ENCODE measurements around the gene IYD.

Gene IYD

DNA sequence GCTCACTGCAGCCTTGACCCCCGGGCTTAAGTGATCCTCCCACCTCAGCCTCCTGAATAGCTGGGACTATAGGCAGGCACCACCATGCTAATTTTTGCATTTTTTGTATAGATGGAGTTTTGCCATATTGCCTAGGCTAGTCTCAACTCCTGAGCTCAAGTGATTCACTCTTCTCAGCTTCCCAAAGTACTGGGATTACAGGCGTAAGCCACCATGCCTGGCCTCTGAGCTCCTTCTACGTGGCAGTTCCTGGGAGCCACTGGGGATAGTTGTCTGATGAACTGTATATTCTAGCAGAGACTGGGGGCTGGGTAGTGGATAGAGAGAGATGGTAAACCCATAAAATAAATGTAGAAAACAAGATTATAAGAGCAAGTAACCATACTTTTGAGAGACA lies 26.1 kb downstream of the IYD start:
- no peak for DNase-seq (ENCODE audit: low read depth)

DNA sequence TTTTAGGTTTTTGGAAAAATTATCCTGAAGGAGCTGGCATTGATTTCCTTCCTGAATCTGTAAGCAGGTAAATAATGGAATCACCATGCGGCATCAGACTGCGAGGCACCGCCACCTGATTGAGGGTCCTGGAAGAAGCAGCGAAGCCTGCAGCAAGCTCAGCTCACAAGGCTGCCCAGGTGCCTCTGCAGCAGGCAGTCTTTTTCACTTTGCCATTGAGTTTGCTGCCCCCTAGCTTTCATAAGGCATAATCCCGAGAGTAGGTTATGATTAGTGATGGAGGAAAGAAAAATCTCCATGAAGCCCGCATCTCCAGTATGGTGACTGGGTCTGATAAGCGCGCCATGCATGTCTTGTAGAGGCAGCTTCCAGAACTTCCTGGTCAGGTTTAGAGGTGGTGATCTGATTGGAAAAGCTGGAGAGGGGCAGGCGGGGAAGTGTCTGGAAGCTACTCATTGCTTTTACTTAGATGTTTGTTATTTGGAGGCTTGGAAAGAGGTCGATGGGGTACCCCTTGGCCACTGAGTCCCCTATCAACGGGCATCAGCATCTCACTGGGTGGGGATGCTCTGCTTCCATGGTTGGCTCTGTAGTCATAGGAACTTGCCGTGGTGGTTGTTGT lies 26.7 kb downstream of the IYD start:
- DNase-seq (ENCODE audit: low read depth): peak; percentile 58

DNA sequence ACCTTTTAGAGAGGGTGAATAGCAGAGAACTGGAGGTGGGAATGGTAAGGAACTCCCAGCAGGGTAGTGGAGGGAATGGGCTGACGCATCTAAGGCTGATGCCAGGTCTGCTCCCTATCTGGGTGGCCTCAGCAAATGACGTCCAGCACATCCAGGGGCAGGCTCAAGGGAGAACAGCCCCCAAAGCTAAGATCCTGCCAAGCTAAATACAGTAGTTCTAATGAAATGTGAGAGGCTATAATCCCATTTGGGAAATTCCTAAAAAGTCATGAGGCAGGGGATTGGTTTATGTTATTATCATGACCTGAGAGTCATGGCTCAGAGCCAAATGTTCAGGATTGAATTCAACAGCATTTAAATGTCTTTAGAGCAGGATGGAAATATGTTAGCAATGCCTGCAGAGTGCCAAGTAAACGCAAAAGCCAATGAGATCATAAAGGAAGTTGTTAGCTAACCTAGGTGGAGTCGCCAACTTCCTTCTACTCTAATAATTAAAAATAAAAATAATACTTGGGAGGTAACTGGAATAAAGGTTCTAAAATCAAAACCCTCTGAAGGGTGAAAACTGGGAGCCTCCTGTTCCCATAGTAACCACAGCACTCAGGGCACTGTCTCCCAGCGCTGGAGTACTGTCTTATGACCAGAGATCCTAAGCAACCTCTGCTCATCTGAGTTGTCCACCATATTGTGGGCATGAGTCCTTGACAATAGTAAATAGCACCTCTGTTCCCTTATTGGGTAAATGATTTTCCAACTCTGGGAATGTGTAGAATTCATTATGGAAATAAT lies 34.8 kb downstream of the IYD start:
- DNase-seq (ENCODE audit: low read depth): peak; percentile 77

DNA sequence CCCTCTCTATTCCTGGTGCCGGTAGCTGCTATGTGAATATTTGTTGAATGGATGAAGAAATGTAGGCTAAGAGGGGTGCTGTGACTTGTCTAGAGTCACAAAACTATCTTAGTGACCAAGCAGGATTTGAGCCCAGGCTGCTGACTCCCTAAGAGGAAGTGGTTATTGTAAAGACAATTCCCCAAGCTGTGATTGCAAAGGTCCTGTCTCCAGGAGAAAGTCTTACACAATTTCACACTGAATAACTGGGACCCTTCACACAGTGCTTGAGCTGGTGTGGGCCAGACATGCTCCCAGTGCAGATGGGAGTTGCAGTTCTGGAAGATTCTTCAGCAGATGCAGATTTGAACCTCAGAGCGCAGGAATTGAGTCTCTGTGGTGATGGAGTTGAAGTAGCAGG lies 38.1 kb downstream of the IYD start:
- no peak for DNase-seq (ENCODE audit: low read depth)

DNA sequence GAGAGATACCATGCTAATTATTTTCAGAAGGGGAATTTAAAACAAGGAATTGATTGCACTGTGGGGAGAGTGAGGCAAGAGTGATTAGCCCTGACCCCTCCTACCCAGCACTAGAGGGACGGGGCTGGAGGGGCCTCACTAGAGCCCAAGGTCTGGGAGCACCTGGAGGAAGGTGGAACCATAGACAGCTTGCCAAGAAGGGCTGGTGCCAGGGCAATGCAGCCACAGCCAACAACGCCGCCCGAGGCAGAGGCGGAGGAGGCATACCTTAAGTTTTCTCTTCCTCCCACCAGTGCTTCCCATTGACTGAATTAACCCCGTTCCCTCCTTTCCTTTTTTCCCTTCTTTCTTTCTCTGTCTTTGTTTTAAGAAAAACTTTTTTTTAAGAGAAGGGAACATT lies 40.0 kb downstream of the IYD start:
- no peak for DNase-seq (ENCODE audit: low read depth)

DNA sequence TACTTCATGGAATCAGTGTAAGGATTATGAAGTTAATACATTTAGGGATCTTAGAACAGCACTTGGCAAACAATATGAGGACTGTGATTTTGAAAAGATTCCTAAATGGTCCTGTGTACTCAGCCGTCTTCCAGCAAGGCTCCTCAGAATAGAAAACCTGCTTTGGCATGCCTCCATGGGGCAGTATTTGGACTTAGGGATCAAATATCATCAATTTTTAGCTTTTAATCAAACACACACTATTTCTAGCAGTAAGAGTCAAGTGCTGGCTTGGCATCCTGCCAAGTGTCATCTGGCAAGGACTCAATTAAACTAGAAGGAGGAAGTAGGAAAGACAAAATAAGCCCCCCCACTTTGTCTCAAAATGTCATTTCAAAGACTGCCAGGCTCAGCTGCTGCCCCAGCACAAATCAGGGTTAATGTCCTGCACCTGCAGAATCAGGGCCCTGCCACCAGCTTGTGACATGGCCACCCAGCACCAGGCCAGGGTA lies 40.8 kb downstream of the IYD start:
- DNase-seq (ENCODE audit: low read depth): no peak

DNA sequence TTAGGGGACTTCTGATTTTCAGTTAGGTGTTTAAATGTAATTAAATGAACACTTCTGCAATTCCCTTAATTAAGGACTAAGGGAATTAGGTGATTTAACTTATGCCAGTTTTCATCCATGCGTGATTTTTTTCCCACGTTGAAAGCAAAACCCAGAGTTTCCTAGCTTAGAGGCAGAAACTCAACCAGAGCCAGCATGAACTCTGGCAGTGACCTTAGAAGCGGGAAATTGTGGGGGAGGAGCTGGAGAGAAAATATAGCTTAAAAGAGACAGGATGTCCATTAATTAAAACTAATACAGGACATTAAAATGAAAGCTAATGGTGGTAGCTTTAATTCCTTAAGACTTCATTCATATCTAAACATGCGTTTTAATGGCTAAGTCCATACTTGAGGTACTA lies 41.6 kb downstream of the IYD start:
- DNase-seq (ENCODE audit: low read depth): no peak

DNA sequence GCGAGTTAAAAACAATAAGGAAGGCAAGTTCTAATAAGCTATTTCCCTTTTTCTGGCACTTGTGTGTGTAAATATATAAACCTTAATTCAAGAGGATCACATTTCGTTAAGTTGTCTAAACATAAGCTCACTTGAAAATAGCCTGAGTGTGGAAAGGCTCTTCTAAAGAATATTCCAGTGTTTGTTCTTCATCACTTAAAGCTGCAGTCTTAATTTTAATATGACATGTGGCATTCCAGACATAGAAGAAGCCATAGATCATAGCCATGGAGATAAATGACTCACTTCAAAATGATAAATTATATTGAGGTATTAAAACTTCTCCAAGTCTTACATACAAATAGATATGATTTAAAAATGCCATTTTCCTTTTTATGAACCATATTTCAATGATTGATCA lies 42.1 kb downstream of the IYD start:
- DNase-seq (ENCODE audit: low read depth): peak; percentile 14

DNA sequence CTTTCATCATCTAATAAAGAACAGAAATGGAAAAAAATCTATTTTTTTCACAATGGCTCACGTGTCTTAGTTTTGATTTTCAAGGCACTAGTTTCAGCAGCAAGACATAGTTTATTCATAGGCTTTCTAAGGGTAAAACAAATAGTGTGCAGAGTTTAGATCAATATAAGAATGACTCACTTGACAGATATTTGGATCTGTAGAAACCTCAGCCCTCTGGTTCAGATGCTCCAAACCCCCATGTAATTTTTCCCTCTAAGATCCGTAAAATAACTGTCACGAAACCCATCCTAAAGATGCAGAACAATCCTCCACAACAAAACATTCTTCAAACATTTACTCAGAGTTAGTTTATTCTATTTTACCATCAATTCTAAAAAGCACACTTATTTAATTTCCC lies 43.4 kb downstream of the IYD start:
- no peak for DNase-seq (ENCODE audit: low read depth)

DNA sequence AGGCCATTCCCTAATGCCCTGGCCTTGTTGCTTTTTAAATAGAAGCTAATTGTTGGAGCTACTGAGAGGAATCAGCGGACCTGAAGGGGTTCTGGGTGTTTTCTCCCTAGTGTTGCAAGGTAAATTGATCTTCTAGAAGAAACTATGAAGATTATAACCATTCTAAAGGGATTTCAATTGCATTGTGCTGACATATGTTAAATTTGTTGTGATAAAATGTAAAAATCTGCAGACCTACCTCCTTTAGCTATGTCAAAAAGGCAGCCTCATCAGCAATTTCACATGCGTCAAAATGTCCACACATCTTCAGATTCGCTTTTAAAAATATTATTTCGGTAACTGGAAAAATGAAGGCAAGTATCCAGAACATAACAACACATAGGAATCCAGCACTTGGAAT lies 44.4 kb downstream of the IYD start:
- no peak for DNase-seq (ENCODE audit: low read depth)

DNA sequence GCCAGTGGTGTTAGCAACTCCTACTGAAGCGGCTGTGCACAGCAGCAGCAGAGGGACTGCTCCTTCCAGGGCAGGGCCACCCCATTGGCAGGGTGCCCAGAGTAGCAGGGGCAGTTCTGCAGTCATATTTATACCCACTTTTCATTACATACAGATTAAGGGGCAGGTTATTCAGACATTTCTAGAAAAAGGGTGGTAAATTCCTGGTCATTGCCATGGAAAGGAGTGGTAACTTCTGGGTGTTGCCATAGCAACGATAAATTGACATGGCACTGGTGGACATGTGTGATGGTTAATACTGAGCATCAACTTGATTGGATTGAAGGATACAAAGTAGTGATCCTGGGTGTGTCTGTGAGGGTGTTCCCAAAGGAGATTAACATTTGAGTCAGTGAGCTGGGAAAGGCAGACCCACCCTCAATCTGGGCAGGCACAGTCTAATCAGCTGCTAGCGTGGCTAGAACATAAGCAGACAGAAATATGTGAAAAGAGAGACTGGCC lies 45.0 kb downstream of the IYD start:
- DNase-seq (ENCODE audit: low read depth): no peak

DNA sequence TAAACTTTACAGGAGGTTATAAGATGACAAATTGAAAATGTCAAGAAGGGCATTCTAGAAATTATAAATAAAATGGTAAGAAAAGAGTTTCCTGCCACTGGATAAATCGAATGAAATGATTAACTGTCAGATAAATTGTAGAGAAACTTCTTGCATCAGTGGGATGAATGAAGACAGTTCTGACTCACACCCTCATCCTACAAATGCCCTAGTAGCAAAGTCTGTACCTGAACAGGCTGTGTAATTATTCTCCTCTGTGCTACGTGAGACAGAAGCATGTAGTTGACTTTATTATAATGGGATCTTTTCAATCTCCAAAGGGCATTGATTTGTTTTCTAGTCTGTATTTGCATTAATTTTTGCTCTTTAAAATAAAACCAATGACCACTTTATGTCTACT lies 47.3 kb downstream of the IYD start:
- no peak for DNase-seq (ENCODE audit: low read depth)

DNA sequence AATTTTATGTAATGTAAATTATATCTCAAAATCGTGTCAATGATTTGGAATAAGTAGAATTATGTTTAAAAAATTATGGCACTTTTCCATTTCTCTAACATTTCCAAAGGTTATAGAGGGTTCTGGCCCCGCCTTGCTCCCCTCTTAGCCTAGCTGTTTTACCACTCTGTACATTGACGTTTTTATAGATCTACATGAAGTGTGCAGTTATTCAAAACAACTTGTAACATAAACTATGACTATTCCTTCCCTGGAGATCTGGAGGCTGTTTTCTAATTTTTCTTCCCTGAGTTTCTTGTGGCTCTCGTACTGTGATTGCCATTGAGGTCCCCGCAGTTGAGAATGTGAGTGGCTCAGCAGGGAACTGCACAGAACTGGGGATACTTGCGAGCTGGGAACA lies 48.4 kb downstream of the IYD start:
- DNase-seq (ENCODE audit: low read depth): no peak

DNA sequence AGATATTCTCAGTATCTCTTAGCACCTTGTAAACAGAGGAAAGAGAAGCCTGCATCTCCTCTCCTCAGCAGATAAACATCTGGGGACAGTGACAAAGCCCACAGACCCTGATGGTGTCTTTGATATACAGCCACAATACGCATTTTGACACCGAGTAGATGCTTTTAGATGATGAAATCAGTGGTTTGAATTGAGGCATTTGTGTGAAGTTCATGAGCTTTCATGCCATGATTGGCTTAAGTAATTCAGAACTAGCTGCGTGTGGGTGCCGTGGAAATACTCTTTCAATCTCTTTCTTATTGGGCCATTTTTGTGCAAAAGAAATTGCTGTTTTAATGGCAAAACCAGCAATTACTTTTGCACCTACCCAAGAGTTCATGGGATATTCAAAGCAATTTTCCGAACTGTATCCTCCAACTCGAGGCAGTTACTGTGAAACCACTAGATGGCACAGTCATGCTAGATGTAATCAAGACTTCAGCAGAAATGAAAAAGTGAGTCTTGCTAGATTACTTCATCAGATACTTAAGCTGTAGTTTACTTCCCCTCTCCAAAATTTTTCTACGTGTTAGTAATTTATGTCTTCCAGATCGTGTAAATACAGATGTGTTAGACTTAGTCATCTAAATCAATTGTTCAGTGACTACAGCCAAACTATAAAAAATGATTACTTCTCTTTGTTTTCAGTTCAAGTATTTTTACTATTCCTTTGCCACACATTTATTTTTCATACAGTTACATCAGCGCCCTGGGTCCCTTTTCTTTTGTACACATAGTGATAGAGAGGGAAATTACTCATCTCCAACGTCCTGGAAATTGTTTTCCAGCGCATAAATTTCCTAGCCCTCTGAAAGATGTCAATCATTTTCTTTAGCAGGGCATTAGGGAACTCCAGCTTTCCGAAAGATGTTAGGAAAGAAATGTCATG lies 49.4 kb downstream of the IYD start:
- peak; percentile 76 for DNase-seq (ENCODE audit: low read depth)

DNA sequence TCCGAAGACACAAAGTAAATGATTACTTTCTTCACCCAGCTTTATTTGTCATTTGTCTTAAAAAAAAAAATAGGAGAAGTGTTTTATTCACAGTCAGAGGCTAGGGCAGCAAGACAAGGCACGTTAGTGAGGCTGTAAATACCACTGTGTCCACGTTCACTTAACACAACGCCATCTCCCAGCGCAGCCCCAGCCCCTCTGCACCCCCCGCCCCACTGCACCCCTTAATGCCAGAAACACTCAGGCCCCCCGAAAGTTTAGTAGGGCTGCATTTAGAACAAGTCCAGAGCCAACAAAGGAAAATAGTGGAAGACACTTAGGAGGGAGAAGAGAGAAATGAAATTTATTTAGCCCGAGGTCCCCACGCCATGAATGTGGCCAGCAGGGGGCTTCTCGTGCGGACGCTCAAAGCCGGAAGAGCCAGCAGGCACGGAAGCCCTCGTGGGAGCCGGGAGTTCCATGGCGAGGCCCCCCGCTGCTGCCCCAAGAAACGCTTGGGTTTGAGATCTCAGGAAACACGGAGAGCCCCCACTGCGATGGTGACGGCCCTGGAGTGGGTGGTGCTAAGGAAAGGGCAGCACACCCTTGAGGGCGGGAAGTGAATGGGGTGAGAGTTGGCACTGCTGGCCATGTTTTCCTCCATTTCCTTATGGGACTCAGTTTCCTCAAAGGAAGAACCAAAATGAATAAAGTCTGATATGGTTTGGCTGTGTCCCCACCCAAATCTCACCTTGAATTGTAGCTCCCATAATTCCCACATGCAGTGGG lies 50.2 kb downstream of the IYD start:
- DNase-seq (ENCODE audit: low read depth): peak; percentile 57

DNA sequence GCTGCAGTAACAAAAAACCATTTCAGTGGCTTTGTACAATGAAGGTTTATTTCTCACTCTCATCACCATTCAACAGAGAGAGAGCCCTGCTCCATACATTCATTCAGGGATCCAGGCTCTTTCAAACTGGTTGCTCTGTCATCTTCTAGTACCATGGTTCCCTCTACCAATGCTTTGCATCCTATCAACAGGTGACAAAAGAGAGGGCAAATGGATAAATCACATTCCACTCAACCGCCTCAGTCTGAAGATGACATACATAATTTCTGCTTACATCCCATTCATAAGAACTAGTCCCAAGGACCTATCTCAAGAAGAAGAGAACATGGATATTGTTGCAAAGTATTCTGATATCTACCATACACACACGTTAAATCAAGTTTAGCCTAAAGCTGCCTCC lies 51.6 kb downstream of the IYD start:
- no peak for DNase-seq (ENCODE audit: low read depth)

DNA sequence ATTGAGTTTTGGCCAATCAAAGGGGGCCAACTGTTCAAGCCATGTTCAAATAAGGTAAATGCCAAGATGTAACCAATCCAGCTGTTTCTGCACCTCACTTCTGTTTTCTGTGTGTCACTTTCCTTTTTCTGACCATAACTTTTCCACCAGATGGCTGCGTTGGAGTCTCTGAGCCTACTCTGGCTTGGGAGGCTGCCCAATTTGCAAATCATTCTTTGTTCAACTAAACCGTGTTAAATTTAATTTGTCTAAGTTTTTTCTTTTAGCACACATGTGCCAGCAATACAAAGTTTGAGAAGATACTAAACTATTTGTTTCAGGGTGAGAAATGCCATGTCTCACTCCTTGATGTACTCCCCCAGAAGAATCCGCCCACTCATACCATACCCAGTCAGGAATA lies 52.1 kb downstream of the IYD start:
- no peak for DNase-seq (ENCODE audit: low read depth)

DNA sequence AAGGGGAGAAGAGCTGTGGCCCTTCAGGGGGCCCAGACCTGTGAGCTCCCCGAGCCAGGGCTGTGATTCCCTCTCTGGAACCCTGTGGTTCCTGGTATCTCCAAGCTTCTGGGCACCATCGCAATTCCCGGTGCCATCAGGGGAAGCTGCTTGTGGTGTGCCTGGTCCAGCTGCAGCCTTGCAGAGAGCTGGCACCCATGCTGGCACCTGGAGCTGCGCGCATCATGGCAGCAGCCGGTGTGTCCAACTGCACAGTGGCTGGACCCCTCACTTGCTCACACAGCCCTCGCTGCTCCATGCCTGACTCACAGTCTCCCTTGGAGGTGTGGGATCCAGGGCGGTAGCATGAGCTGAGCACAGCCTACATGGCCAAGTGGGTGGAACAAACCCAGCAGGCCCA lies 56.7 kb downstream of the IYD start:
- DNase-seq (ENCODE audit: low read depth): no peak

DNA sequence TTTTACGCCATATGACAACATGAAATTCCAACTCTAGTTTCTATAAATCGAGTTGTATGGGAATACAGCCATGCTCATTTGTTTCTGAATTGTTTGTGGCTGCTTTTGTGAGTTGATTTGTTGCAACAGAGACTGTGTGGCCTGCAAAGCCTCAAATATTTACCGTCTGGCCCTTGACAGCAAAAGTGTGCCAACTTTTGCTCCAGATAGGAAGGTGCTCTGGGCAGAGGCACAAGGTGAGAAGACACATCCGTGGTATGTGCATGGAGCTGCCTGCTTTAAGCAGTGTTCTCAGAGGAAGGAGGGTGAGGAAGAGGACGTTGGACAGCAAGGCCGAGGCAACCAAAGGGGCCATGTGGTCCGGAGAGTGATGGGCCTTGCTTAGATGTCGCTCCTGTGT lies 57.4 kb downstream of the IYD start:
- no peak for DNase-seq (ENCODE audit: low read depth)

DNA sequence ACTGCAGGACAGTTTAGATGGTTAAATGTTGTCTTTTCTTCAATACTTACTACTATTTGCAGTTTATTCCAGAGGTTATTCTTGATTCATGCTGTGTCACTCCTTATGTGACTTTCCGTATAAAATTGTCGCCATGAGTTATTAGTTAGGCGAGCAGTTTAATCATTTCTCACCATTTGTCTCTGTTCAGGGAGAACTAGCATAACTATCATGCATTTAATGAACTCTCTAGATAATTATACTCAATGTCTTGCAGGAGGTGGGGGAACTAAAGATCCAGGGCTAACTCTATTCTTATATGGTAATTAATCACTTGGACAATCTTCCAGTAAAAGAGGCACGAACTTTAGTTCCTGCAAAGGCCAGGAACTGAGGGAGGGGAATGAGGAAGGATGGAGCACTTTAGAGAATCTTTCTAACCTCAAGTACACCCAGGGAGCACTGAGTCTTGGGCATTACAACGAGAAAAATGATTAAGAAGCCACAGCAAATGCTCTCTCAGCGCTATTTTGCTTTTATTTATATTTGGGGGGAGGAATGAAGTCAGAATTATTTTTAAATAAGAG lies 58.3 kb downstream of the IYD start:
- no peak for DNase-seq (ENCODE audit: low read depth)

DNA sequence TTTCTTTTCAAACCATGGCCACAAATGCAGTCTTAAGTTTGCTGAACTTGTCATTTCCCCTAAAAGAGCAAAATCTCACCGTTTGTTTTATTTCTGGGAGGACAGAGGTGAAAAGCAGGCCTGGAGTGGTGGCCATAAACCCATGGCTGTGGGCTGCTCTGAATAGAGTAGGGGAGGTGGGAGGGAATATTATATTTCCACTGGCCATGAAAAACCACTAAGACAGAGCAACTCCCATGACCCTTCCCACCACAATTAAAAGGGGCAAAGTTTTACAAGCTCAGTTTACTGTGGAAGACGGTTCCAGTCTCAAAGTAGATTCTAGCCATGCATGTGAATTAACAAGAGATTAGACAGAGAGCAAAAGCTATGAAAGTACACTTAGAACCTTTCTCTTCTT lies 59.0 kb downstream of the IYD start:
- DNase-seq (ENCODE audit: low read depth): no peak

DNA sequence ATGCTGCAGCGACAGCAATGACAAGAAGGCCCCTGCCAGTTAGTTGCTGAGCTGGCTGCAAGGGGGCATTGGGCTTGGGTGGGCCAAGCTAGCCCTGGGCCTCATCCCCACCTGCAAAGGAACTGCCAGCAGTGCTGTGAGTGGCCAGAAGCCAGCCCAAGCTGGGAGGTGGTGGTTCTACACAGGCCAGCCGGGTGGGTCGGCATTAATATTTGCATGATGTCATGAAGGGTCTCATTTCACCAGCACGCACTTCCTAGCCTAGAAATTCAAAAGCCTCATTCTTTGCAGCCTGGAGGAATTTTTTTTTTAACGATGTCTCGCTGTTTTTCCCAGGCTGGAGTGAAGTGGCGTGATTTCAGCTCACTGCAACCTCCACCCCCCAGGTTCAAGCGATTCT lies 62.0 kb downstream of the IYD start:
- DNase-seq (ENCODE audit: low read depth): no peak

All from EH (cell line).